ENCODE results near the gene MCRIP2. TPM values are rescaled to one million over a fixed set of nuclear protein-coding genes. Genes with fewer than 3 reads are reported as not detected.

The MCRIP2 gene
- total RNA-seq, 1 donor: 16.0 TPM

- DNase-seq (ENCODE audit: low read depth): no peak
- TF ChIP-seq, protein P1, sequence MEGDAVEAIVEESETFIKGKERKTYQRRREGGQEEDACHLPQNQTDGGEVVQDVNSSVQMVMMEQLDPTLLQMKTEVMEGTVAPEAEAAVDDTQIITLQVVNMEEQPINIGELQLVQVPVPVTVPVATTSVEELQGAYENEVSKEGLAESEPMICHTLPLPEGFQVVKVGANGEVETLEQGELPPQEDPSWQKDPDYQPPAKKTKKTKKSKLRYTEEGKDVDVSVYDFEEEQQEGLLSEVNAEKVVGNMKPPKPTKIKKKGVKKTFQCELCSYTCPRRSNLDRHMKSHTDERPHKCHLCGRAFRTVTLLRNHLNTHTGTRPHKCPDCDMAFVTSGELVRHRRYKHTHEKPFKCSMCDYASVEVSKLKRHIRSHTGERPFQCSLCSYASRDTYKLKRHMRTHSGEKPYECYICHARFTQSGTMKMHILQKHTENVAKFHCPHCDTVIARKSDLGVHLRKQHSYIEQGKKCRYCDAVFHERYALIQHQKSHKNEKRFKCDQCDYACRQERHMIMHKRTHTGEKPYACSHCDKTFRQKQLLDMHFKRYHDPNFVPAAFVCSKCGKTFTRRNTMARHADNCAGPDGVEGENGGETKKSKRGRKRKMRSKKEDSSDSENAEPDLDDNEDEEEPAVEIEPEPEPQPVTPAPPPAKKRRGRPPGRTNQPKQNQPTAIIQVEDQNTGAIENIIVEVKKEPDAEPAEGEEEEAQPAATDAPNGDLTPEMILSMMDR (IDR thresholded peaks at IDR 0.05; ENCODE audit: insufficient read depth, low read depth, low read length): no peak
- no peak overlapping the region for H3K4me3 ChIP-seq (ENCODE audit: low read depth, low read length)
Observed at GRCh38 chr16:659618-660017, 18.0 kb downstream of the MCRIP2 start.

GRCh38 chr16:660132-660458, 18.5 kb downstream of the MCRIP2 start:
- H3K4me3 ChIP-seq (ENCODE audit: low read depth, low read length): no peak overlapping the region
- DNase-seq (ENCODE audit: low read depth): no peak

GRCh38 chr16:660459-661183, 19.0 kb downstream of the MCRIP2 start:
- TF ChIP-seq, protein P1 (IDR thresholded peaks at IDR 0.05; ENCODE audit: insufficient read depth, low read depth, low read length): peak; percentile 45
- H3K4me3 ChIP-seq (ENCODE audit: low read depth, low read length): no peak overlapping the region
- DNase-seq (ENCODE audit: low read depth): peak; percentile 78

More at GRCh38 chr16:660132-660458, 18.5 kb downstream of the MCRIP2 start:
- TF ChIP-seq, protein P1 (IDR thresholded peaks at IDR 0.05; ENCODE audit: insufficient read depth, low read depth, low read length): no peak

DNA sequence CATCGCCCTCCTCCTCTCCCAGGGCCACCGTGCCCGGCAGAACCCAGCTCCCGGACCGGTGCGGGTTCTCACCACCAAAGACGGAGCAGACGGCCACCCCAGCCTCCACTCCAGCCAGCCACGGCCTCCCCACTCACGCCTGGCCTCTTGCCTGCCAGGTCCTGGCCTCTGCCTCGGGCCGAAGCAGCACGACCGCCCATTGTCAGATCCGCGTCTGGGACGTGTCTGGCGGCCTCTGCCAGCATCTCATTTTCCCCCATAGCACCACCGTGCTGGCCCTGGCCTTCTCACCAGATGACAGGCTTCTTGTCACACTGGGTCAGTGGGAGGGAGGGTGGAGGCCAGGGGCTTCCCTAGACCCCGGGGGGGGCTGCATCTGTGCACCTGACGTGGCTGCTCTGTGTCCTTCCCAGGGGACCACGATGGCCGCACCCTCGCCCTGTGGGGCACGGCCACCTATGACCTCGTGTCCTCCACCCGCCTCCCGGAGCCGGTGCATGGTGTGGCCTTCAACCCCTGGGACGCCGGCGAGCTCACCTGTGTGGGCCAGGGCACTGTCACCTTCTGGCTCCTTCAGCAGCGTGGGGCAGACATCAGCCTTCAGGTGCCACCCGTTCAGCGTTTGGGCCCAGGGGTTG, 19.7 kb downstream of the MCRIP2 start:
- no peak for DNase-seq (ENCODE audit: low read depth)
- H3K4me3 ChIP-seq (ENCODE audit: low read depth, low read length): no peak overlapping the region
- TF ChIP-seq, protein P1 (IDR thresholded peaks at IDR 0.05; ENCODE audit: insufficient read depth, low read depth, low read length): no peak

DNA sequence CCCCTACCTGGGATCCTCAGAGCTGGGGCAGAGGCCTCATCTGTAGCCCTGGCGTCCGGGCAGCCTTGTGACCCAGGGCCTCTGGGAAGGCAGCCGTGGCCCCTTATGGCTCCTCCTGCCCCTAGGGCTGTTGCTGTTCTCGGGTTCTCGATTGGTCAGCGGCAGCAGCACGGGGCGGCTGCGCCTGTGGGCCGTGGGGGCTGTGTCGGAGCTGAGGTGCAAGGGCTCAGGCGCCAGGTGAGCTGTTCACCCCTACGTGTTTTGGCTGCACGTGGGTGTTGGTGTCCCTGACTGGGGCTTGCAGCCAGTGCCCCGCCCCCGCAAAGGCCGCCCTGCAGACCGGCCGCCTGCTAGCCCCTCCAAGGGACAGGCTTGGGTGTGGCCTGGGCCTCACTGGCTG, 20.5 kb downstream of the MCRIP2 start:
- TF ChIP-seq, protein P1 (IDR thresholded peaks at IDR 0.05; ENCODE audit: insufficient read depth, low read depth, low read length): no peak
- no peak for DNase-seq (ENCODE audit: low read depth)
- H3K4me3 ChIP-seq (ENCODE audit: low read depth, low read length): no peak overlapping the region

DNA sequence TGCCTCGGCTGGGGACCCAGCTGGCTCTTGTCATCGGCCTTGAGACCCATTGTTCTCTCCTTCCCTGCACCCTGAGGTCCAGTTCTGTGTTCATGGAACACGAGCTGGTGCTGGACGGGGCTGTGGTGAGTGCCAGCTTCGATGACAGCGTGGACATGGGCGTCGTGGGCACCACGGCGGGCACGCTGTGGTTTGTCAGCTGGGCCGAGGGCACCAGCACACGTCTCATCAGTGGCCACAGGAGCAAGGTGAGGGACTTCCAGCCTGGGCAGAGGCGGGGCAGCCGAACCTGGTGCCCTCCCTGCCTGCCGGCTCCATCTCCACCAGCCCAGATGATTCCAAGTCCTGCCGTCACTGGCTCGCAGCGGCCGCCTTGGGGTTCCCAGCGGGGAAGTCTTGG, 21.0 kb downstream of the MCRIP2 start:
- TF ChIP-seq, protein P1 (IDR thresholded peaks at IDR 0.05; ENCODE audit: insufficient read depth, low read depth, low read length): no peak
- no peak overlapping the region for H3K4me3 ChIP-seq (ENCODE audit: low read depth, low read length)
- DNase-seq (ENCODE audit: low read depth): no peak

Data from fibroblast of villous mesenchyme (primary cell).